HepG2 (cell line): Measurements from ENCODE around the gene PLCD4. TPM values are rescaled to one million over a fixed set of nuclear protein-coding genes. Genes with fewer than 3 reads are reported as not detected.

Experiments used
- ASH2L ChIP-seq: fragments of 300-600, 200-600 bp; sonication (generic); IDR thresholded peaks from 2 replicates; pipeline ENCODE4 v1.7.0; 2017; ENCODE audit warnings: low read depth, mild to moderate bottlenecking, moderate library complexity, mixed read lengths, low read length; ENCODE audit not compliant: insufficient read length
- FIP1L1 ChIP-seq: fragments of 200-400 bp; formaldehyde crosslinking; IDR thresholded peaks from 2 replicates; pipeline ENCODE4 v1.6.1; 2018; ENCODE audit warnings: low read depth, mild to moderate bottlenecking, low read length, moderate library complexity, borderline replicate concordance; ENCODE audit not compliant: insufficient read depth
- NBN ChIP-seq: fragments of 450-650 bp; conservative IDR thresholded peaks from 2 replicates; pipeline ENCODE4 v1.6.1; 2017
- NFIC ChIP-seq: IDR thresholded peaks from 2 replicates; pipeline ENCODE4 v1.6.1; 2012; ENCODE audit warnings: mild to moderate bottlenecking, low read length, inconsistent platforms
- NRL ChIP-seq: sonication (generic); formaldehyde crosslinking; IDR thresholded peaks from 2 replicates; pipeline ENCODE4 v1.5.0; 2020; ENCODE audit warnings: missing genetic modification reagents, mild to moderate bottlenecking, moderate library complexity, borderline replicate concordance
- RARA ChIP-seq: IDR thresholded peaks from 2 replicates; pipeline ENCODE4 v1.6.1; 2016; ENCODE audit warnings: missing genetic modification reagents, missing compliant biosample characterization
- SAP130 ChIP-seq: IDR thresholded peaks from 2 replicates; pipeline ENCODE4 v1.6.1; 2016; ENCODE audit warnings: low read depth
- TBX3 ChIP-seq: fragments of 450-650 bp; IDR thresholded peaks from 2 replicates; pipeline ENCODE4 v1.6.1; 2017; ENCODE audit warnings: antibody characterized with exemption, mild to moderate bottlenecking, inconsistent platforms, borderline replicate concordance
- ZFP1 ChIP-seq: IDR thresholded peaks from 2 replicates; pipeline ENCODE4 v1.6.1; 2016
- ZNF343 ChIP-seq: sonication (generic); formaldehyde crosslinking; IDR thresholded peaks from 2 replicates; pipeline ENCODE4 v1.4.0; 2020; ENCODE audit warnings: mild to moderate bottlenecking, missing genetic modification reagents
- ZNF431 ChIP-seq: sonication (generic); formaldehyde crosslinking; IDR thresholded peaks from 2 replicates; pipeline ENCODE4 v1.9.0; 2022; ENCODE audit warnings: missing genetic modification reagents, low read depth, mild to moderate bottlenecking, borderline replicate concordance
- ZNF557 ChIP-seq: sonication (generic); formaldehyde crosslinking; IDR thresholded peaks from 2 replicates; pipeline ENCODE4 v1.4.0; 2020; ENCODE audit warnings: missing genetic modification reagents
- ZNF607 ChIP-seq: sonication (generic); formaldehyde crosslinking; IDR thresholded peaks from 2 replicates; pipeline ENCODE4 v1.5.1; 2020; ENCODE audit warnings: missing genetic modification reagents, mild to moderate bottlenecking, borderline replicate concordance
- ZNF670 ChIP-seq: sonication (generic); formaldehyde crosslinking; IDR thresholded peaks from 2 replicates; pipeline ENCODE4 v1.8.0; 2022; ENCODE audit warnings: mild to moderate bottlenecking, missing genetic modification reagents, borderline replicate concordance
- polyA plus RNA-seq, 8 experiments: library from polyadenylated mRNA; depleted of rRNA in 3 of 8; stranded (reverse) in 7 of 8; unstranded in 1 of 8; fragments of >200 nt; fragmentation: Illumina TruSeq in 4 of 8; extraction: Trizol in 4 of 8; gene quantifications; 2 replicates each; pipeline versions ENCODE4 v1.2.1 to v1.2.3, GENCODE V29; 2011 to 2016; ENCODE audit warnings: low read depth in 4 of 8, missing spikeins in 1 of 8, mixed read lengths in 1 of 8; ENCODE audit not compliant: insufficient read depth in 1 of 8
- total RNA-seq, 5 experiments: library from RNA; depleted of rRNA; stranded (reverse); fragments of >200 nt; fragmentation: Illumina TruSeq; extraction: Trizol; gene quantifications; 2 replicates each; pipeline ENCODE4 v1.2.3, GENCODE V29; 2016; ENCODE audit warnings: low read depth in 1 of 5
- TF ChIP-seq, protein P1 (sequence below), 2 experiments: IDR thresholded peaks; 2 replicates each; pipeline ENCODE4 v1.6.1; 2011 to 2012; ENCODE audit warnings: low read length in 2 of 2, borderline replicate concordance in 1 of 2, low read depth in 1 of 2, mild to moderate bottlenecking in 1 of 2, moderate library complexity in 1 of 2
- TF ChIP-seq, protein P2 (sequence below): sonication (generic); formaldehyde crosslinking; IDR thresholded peaks from 2 replicates; pipeline ENCODE4 v1.5.1; 2020; ENCODE audit warnings: mild to moderate bottlenecking, missing genetic modification reagents, moderate library complexity
- TF ChIP-seq, protein P3 (sequence below): sonication (generic); formaldehyde crosslinking; IDR thresholded peaks from 2 replicates; pipeline ENCODE4 v1.4.0; 2020; ENCODE audit warnings: low read depth, mild to moderate bottlenecking, missing genetic modification reagents
- TF ChIP-seq, protein P4 (sequence below): sonication (generic); formaldehyde crosslinking; IDR thresholded peaks from 2 replicates; pipeline ENCODE4 v1.4.0; 2020; ENCODE audit warnings: missing genetic modification reagents
- TF ChIP-seq, protein P5 (sequence below), 2 experiments: sonication (generic) in 1 of 2; formaldehyde crosslinking in 1 of 2; IDR thresholded peaks; 2 replicates each; pipeline versions ENCODE4 v1.4.0 to v1.6.1; 2018 to 2020; ENCODE audit warnings: missing genetic modification reagents in 2 of 2, borderline replicate concordance in 1 of 2, low read depth in 1 of 2, mild to moderate bottlenecking in 1 of 2, missing biosample characterization in 1 of 2

PLCD4 gene
- total and polyA plus RNA-seq, 2 of the 13 experiments (the other 11 are each of a cell fraction or from before 2014, with no cell fraction given), result 0.26 TPM; not detected in 1

DNA sequence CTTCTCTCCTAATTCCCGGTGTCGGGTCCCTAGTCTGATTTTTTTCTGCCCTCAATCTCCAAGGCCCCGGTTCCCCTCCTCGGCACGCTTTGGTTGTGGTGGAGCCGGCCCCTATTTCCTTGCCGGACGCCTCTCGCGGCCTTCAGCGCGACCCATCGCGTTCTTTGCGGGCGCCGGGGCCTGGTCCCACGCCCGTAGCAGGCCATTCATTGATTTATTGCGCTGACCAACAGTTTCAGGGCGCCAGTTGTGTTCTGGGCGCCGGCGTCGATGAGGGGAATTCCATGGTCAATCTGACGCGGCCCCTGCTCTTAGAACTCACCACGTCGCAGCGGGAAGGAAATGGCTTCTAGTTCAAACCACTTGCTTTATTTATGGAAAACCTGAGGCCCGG lies 38.7 kb upstream of the PLCD4 start (continued):
- TF ChIP-seq, protein P1, sequence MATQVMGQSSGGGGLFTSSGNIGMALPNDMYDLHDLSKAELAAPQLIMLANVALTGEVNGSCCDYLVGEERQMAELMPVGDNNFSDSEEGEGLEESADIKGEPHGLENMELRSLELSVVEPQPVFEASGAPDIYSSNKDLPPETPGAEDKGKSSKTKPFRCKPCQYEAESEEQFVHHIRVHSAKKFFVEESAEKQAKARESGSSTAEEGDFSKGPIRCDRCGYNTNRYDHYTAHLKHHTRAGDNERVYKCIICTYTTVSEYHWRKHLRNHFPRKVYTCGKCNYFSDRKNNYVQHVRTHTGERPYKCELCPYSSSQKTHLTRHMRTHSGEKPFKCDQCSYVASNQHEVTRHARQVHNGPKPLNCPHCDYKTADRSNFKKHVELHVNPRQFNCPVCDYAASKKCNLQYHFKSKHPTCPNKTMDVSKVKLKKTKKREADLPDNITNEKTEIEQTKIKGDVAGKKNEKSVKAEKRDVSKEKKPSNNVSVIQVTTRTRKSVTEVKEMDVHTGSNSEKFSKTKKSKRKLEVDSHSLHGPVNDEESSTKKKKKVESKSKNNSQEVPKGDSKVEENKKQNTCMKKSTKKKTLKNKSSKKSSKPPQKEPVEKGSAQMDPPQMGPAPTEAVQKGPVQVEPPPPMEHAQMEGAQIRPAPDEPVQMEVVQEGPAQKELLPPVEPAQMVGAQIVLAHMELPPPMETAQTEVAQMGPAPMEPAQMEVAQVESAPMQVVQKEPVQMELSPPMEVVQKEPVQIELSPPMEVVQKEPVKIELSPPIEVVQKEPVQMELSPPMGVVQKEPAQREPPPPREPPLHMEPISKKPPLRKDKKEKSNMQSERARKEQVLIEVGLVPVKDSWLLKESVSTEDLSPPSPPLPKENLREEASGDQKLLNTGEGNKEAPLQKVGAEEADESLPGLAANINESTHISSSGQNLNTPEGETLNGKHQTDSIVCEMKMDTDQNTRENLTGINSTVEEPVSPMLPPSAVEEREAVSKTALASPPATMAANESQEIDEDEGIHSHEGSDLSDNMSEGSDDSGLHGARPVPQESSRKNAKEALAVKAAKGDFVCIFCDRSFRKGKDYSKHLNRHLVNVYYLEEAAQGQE (IDR thresholded peaks at IDR 0.05; ENCODE audit: borderline replicate concordance in 1 of 2, low read depth in 1 of 2, low read length in 2 of 2), result peak in 1 of 2 experiments; percentile 55; a peak in 1 of 4 replicates
- no peak for TF ChIP-seq NRL (CRISPR knock-in tag)
- peak; percentile 18 for TF ChIP-seq SAP130 (CRISPR knock-in tag)
- TF ChIP-seq NFIC, result no peak; the same call in 1 of the 2 replicates
- TF ChIP-seq ZFP1 (CRISPR knock-in tag), result no peak; the same call in 1 of the 2 replicates
- TF ChIP-seq, protein P2, sequence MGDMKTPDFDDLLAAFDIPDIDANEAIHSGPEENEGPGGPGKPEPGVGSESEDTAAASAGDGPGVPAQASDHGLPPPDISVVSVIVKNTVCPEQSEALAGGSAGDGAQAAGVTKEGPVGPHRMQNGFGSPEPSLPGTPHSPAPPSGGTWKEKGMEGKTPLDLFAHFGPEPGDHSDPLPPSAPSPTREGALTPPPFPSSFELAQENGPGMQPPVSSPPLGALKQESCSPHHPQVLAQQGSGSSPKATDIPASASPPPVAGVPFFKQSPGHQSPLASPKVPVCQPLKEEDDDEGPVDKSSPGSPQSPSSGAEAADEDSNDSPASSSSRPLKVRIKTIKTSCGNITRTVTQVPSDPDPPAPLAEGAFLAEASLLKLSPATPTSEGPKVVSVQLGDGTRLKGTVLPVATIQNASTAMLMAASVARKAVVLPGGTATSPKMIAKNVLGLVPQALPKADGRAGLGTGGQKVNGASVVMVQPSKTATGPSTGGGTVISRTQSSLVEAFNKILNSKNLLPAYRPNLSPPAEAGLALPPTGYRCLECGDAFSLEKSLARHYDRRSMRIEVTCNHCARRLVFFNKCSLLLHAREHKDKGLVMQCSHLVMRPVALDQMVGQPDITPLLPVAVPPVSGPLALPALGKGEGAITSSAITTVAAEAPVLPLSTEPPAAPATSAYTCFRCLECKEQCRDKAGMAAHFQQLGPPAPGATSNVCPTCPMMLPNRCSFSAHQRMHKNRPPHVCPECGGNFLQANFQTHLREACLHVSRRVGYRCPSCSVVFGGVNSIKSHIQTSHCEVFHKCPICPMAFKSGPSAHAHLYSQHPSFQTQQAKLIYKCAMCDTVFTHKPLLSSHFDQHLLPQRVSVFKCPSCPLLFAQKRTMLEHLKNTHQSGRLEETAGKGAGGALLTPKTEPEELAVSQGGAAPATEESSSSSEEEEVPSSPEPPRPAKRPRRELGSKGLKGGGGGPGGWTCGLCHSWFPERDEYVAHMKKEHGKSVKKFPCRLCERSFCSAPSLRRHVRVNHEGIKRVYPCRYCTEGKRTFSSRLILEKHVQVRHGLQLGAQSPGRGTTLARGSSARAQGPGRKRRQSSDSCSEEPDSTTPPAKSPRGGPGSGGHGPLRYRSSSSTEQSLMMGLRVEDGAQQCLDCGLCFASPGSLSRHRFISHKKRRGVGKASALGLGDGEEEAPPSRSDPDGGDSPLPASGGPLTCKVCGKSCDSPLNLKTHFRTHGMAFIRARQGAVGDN (CRISPR knock-in tag), result no peak; the same call in 1 of the 2 replicates
- no peak for TF ChIP-seq ZNF557 (CRISPR knock-in tag)
- TF ChIP-seq, protein P3, sequence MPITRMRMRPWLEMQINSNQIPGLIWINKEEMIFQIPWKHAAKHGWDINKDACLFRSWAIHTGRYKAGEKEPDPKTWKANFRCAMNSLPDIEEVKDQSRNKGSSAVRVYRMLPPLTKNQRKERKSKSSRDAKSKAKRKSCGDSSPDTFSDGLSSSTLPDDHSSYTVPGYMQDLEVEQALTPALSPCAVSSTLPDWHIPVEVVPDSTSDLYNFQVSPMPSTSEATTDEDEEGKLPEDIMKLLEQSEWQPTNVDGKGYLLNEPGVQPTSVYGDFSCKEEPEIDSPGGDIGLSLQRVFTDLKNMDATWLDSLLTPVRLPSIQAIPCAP (CRISPR knock-in tag), result no peak
- TF ChIP-seq NBN, result no peak
- TF ChIP-seq TBX3, result no peak
- TF ChIP-seq, protein P4, sequence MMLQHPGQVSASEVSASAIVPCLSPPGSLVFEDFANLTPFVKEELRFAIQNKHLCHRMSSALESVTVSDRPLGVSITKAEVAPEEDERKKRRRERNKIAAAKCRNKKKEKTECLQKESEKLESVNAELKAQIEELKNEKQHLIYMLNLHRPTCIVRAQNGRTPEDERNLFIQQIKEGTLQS (CRISPR knock-in tag), result 0 out of 2 replicates have a peak, but pooled peaks have one; percentile 8
- no peak for TF ChIP-seq ZNF607 (CRISPR knock-in tag)
- peak; percentile 4; the same call in 1 of the 2 replicates for TF ChIP-seq RARA (CRISPR knock-in tag)
- no peak for TF ChIP-seq FIP1L1
- TF ChIP-seq, protein P5, sequence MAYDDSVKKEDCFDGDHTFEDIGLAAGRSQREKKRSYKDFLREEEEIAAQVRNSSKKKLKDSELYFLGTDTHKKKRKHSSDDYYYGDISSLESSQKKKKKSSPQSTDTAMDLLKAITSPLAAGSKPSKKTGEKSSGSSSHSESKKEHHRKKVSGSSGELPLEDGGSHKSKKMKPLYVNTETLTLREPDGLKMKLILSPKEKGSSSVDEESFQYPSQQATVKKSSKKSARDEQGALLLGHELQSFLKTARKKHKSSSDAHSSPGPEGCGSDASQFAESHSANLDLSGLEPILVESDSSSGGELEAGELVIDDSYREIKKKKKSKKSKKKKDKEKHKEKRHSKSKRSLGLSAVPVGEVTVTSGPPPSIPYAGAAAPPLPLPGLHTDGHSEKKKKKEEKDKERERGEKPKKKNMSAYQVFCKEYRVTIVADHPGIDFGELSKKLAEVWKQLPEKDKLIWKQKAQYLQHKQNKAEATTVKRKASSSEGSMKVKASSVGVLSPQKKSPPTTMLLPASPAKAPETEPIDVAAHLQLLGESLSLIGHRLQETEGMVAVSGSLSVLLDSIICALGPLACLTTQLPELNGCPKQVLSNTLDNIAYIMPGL (CRISPR knock-in tag; IDR thresholded peaks at IDR 0.05; ENCODE audit: borderline replicate concordance in 1 of 2, low read depth in 1 of 2), result peak in 1 of 2 experiments; percentile 66; a peak in 2 of 4 replicates
- TF ChIP-seq ZNF431 (CRISPR knock-in tag), result peak; percentile 4; the same call in 1 of the 2 replicates
- peak; percentile 3; the same call in 1 of the 2 replicates for TF ChIP-seq ZNF670 (CRISPR knock-in tag)
- no peak for TF ChIP-seq ZNF343
- peak; percentile 97 for TF ChIP-seq ASH2L
